ENCODE data around the gene MIEF1.
A peak's percentile ranks its signal among the peaks of the same experiment; 100 is the strongest.

GRCh38 chr22:39453765-39454378, 48.2 kb upstream of the MIEF1 start:
- no peak for TF ChIP-seq ATF2 (IDR thresholded peaks at IDR 0.05; ENCODE audit: low read length)
- no peak for TF ChIP-seq CTCF (IDR thresholded peaks at IDR 0.05; ENCODE audit: control extremely low read depth in 1 of 3, insufficient read depth in 1 of 3, low read depth in 1 of 3, low read length in 3 of 3)
- TF ChIP-seq SIN3A (conservative IDR thresholded peaks at IDR 0.05 in 1 of 2, IDR thresholded peaks at IDR 0.05 in 1 of 2; ENCODE audit: low read depth in 1 of 2, low read length in 2 of 2), result no peak
- TF ChIP-seq MAX (IDR thresholded peaks at IDR 0.05), result no peak
- TF ChIP-seq ATF3 (IDR thresholded peaks at IDR 0.05; ENCODE audit: insufficient read depth, low read depth, low read length), result no peak
- 0 out of 4 replicates have a peak, but pooled peaks of 1 of the 2 experiments have one; percentile 33 for TF ChIP-seq HDAC2 (IDR thresholded peaks at IDR 0.05; ENCODE audit: borderline replicate concordance in 1 of 2, low read depth in 2 of 2, low read length in 2 of 2)
- TF ChIP-seq BRCA1 (IDR thresholded peaks at IDR 0.05; ENCODE audit: low read depth, low read length), result no peak
- no peak for TF ChIP-seq PHF8 (conservative IDR thresholded peaks at IDR 0.05; ENCODE audit: low read depth, low read length)
